Loucy (cell line): ENCODE results near the gene DLX5.

ENCODE experiments used
- H2AFZ ChIP-seq: fragments of 200-600 bp; sonication (generic); 2 replicates; pipeline ENCODE4 v1.6.0; 2016; ENCODE audit warnings: antibody characterized with exemption, mild to moderate bottlenecking, low read length, moderate library complexity
- H3F3A ChIP-seq: fragments of 200-600 bp; 2 replicates; pipeline ENCODE4 v1.6.0; 2016; ENCODE audit warnings: antibody characterized with exemption, low read depth, mild to moderate bottlenecking
- H3K27me3 ChIP-seq: fragments of 200-600 bp; sonication (generic); 2 replicates; pipeline ENCODE4 v1.6.1; 2014; ENCODE audit warnings: low read length, mild to moderate bottlenecking; ENCODE audit not compliant: insufficient read depth, poor library complexity, severe bottlenecking
- H3K36me3 ChIP-seq: fragments of 200-600 bp; sonication (generic); 2 replicates; pipeline ENCODE4 v1.6.1; 2016; ENCODE audit warnings: low read length; ENCODE audit not compliant: insufficient read depth
- H3K4me1 ChIP-seq: fragments of 200-600 bp; sonication (generic); 2 replicates; pipeline ENCODE4 v1.5.1; 2014; ENCODE audit warnings: low read length, mild to moderate bottlenecking; ENCODE audit not compliant: insufficient read depth, poor library complexity, severe bottlenecking
- H3K4me2 ChIP-seq: fragments of 200-600 bp; sonication (generic); 2 replicates; pipeline ENCODE4 v1.6.0; 2014; ENCODE audit warnings: antibody characterized with exemption, low read length, low read depth, mild to moderate bottlenecking; ENCODE audit not compliant: poor library complexity, severe bottlenecking
- H3K4me3 ChIP-seq: fragments of 200-600 bp; sonication (generic); 2 replicates; pipeline ENCODE4 v1.5.1; 2014; ENCODE audit warnings: low read length, mild to moderate bottlenecking, mixed read lengths; ENCODE audit not compliant: poor library complexity, severe bottlenecking
- H3K79me2 ChIP-seq: fragments of 200-600 bp; sonication (generic); 2 replicates; pipeline ENCODE4 v1.6.1; 2014; ENCODE audit warnings: low read length; ENCODE audit not compliant: insufficient read depth
- H3K9ac ChIP-seq: fragments of 200-600 bp; sonication (generic); 2 replicates; pipeline ENCODE4 v1.6.0; 2014; ENCODE audit warnings: mild to moderate bottlenecking, low read depth, low read length, moderate library complexity; ENCODE audit not compliant: poor library complexity, severe bottlenecking
- H3K9me2 ChIP-seq: fragments of 200-600 bp; sonication (generic); replicated peaks from 2 replicates; pipeline ENCODE4 v1.6.1; 2016; ENCODE audit warnings: low read depth, low read length, mixed read lengths
- H3K9me3 ChIP-seq: fragments of 200-600 bp; sonication (generic); 2 replicates; pipeline ENCODE4 v1.6.1; 2014; ENCODE audit warnings: mild to moderate bottlenecking, antibody characterized with exemption, low read length, low read depth; ENCODE audit not compliant: insufficient read depth
- H4K20me1 ChIP-seq: fragments of 200-600 bp; sonication (generic); 2 replicates; pipeline ENCODE4 v1.6.0; 2014; ENCODE audit warnings: antibody characterized with exemption, low read length, mild to moderate bottlenecking; ENCODE audit not compliant: insufficient read depth, poor library complexity, severe bottlenecking
- CTCF ChIP-seq: fragments of 200-600 bp; sonication (generic); conservative IDR thresholded peaks from 2 replicates; pipeline ENCODE4 v1.5.1; 2014; ENCODE audit warnings: mild to moderate bottlenecking, antibody characterized with exemption, low read length
- EZH2phosphoT487 ChIP-seq: fragments of 200-600 bp; IDR thresholded peaks from 2 replicates; pipeline ENCODE4 v1.6.1; 2018; ENCODE audit warnings: antibody characterized with exemption, mild to moderate bottlenecking, moderate library complexity, borderline replicate concordance

DLX5 gene

GRCh38 chr7:96986901-96987300 is 37.7 kb downstream of the DLX5 start:
- Histone ChIP-seq H3K9me3 (no peaks in the 10 kb centered on the region), H3K4me2 (no peak overlapping the region), H2AFZ (no peak overlapping the region), H3K36me3 (no peaks in the 10 kb centered on the region), H3K79me2 (no peaks in the 10 kb centered on the region), H3K9ac (no peak overlapping the region), H4K20me1 (no peaks in the 10 kb centered on the region), H3K9me2 (no peaks in the 10 kb centered on the region), H3K27me3 (no peaks in the 10 kb centered on the region), H3K4me3 (no peak overlapping the region), H3F3A (no peaks in the 10 kb centered on the region), H3K4me1 (no peaks in the 10 kb centered on the region)
- no peak for TF ChIP-seq CTCF
- no peak for TF ChIP-seq EZH2phosphoT487

GRCh38 chr7:96985992-96986391 is 38.6 kb downstream of the DLX5 start:
- Histone ChIP-seq H3K9me2 (no peaks in the 10 kb centered on the region), H4K20me1 (no peaks in the 10 kb centered on the region), H2AFZ (no peak overlapping the region), H3K4me2 (no peak overlapping the region), H3K36me3 (no peaks in the 10 kb centered on the region), H3K4me3 (no peak overlapping the region), H3K4me1 (no peaks in the 10 kb centered on the region), H3K9me3 (no peaks in the 10 kb centered on the region), H3K79me2 (no peaks in the 10 kb centered on the region), H3K27me3 (no peaks in the 10 kb centered on the region), H3F3A (no peaks in the 10 kb centered on the region), H3K9ac (no peak overlapping the region)
- no peak for TF ChIP-seq CTCF
- TF ChIP-seq EZH2phosphoT487 = no peak

- Histone ChIP-seq H2AFZ (no peak overlapping the region), H3K9me2 (no peaks in the 10 kb centered on the region), H3K4me3 (no peak overlapping the region), H3K27me3 (no peaks in the 10 kb centered on the region), H3K9ac (no peak overlapping the region), H3F3A (no peaks in the 10 kb centered on the region), H4K20me1 (no peaks in the 10 kb centered on the region), H3K4me1 (no peaks in the 10 kb centered on the region), H3K36me3 (no peaks in the 10 kb centered on the region), H3K9me3 (no peaks in the 10 kb centered on the region), H3K79me2 (no peaks in the 10 kb centered on the region), H3K4me2 (no peak overlapping the region)
- TF ChIP-seq EZH2phosphoT487 (no peak), CTCF (no peak)
These were observed 42.0 kb downstream of the DLX5 start for GRCh38 chr7:96982586-96982985.
